HEK293 (cell line): Measurements from ENCODE around the gene LILRB5.
"Not testable (repeated sequence)": the region's sequence is repeated elsewhere in the genome, so short reads cannot be mapped to it uniquely, and the experiment has no call there.

Experiments
- CTCF ChIA-PET: fragments of 350-600 bp; formaldehyde crosslinking; extraction: SDS; loops from one replicate; lab custom pipeline; 2021; ENCODE audit warnings: antibody characterized with exemption; lab: Yijun Ruan, JAX
- POLR2A ChIA-PET: fragments of 300-600 bp; formaldehyde crosslinking; extraction: SDS; loops from one replicate; lab custom pipeline; 2020; ENCODE audit warnings: antibody characterized with exemption, inconsistent platforms; lab: Yijun Ruan, JAX
- H3K27ac ChIP-seq: fragments of 200-500 bp; sonication (Bioruptor generic); 2 replicates; pipeline ENCODE4 v1.5.1; 2014; ENCODE audit warnings: low read depth, low read length, control low read depth, inconsistent platforms; ENCODE audit errors: extremely low read depth
- H3K36me3 ChIP-seq, 2 experiments: fragments of 200-500 bp in 1 of 2; sonication (Bioruptor generic) in 1 of 2; 1 replicate in 1 of 2; 2 replicates in 1 of 2; pipeline ENCODE4 v1.5.1; 2014 to 2017; ENCODE audit warnings: inconsistent platforms in 2 of 2, low read length in 2 of 2; ENCODE audit not compliant: control insufficient read depth in 2 of 2, insufficient read depth in 1 of 2
- H3K4me1 ChIP-seq: fragments of 200-500 bp; sonication (Bioruptor generic); 2 replicates; pipeline ENCODE4 v1.5.1; 2014; ENCODE audit warnings: mild to moderate bottlenecking, low read length, inconsistent platforms; ENCODE audit not compliant: control insufficient read depth, insufficient read depth
- H3K4me3 ChIP-seq: 2 replicates; pipeline ENCODE4 v1.5.1; 2011; ENCODE audit warnings: low read depth, mild to moderate bottlenecking, control low read depth, low read length, moderate library complexity
- H3K9me3 ChIP-seq: fragments of 200-500 bp; sonication (Bioruptor generic); 2 replicates; pipeline ENCODE4 v1.5.1; 2014; ENCODE audit warnings: low read depth, low read length, inconsistent platforms; ENCODE audit not compliant: control insufficient read depth, insufficient read depth
- EGR2 ChIP-seq: fragments of 450-650 bp; formaldehyde crosslinking; IDR thresholded peaks from 2 replicates; pipeline ENCODE4 v1.5.1; 2016; ENCODE audit warnings: low read depth, missing biosample characterization, missing genetic modification characterization
- GLIS1 ChIP-seq: fragments of 450-650 bp; formaldehyde crosslinking; IDR thresholded peaks from 2 replicates; pipeline ENCODE4 v1.5.1; 2016; ENCODE audit warnings: missing biosample characterization, missing genetic modification characterization
- KLF8 ChIP-seq: fragments of 450-650 bp; formaldehyde crosslinking; IDR thresholded peaks from 2 replicates; pipeline ENCODE4 v1.5.1; 2016; ENCODE audit warnings: missing biosample characterization, missing genetic modification characterization
- MEIS1 ChIP-seq: sonication (generic); formaldehyde crosslinking; IDR thresholded peaks from 2 replicates; pipeline ENCODE4 v1.8.1; 2022; ENCODE audit warnings: missing genetic modification reagents, mild to moderate bottlenecking, borderline replicate concordance
- OSR2 ChIP-seq: fragments of 450-650 bp; formaldehyde crosslinking; IDR thresholded peaks from 2 replicates; pipeline ENCODE4 v1.5.1; 2016; ENCODE audit warnings: missing biosample characterization, missing genetic modification characterization
- SP2 ChIP-seq: fragments of 450-650 bp; formaldehyde crosslinking; IDR thresholded peaks from 2 replicates; pipeline ENCODE4 v1.5.1; 2016; ENCODE audit warnings: missing biosample characterization, missing genetic modification characterization
- TRIM28 ChIP-seq: IDR thresholded peaks from 2 replicates; pipeline ENCODE4 v1.6.1; 2011; ENCODE audit warnings: low read length, control low read depth, borderline replicate concordance
- WT1 ChIP-seq: fragments of 450-650 bp; formaldehyde crosslinking; IDR thresholded peaks from 2 replicates; pipeline ENCODE4 v1.5.1; 2016; ENCODE audit warnings: missing biosample characterization, missing genetic modification characterization
- ZBTB1 ChIP-seq: fragments of 450-650 bp; formaldehyde crosslinking; IDR thresholded peaks from 2 replicates; pipeline ENCODE4 v1.5.1; 2016; ENCODE audit warnings: missing biosample characterization, missing genetic modification characterization
- ZBTB17 ChIP-seq: fragments of 450-650 bp; formaldehyde crosslinking; IDR thresholded peaks from 2 replicates; pipeline ENCODE4 v1.5.1; 2016; ENCODE audit warnings: missing biosample characterization, missing genetic modification characterization
- ZNF146 ChIP-seq: fragments of 450-650 bp; formaldehyde crosslinking; IDR thresholded peaks from 2 replicates; pipeline ENCODE4 v1.5.1; 2016; ENCODE audit warnings: missing biosample characterization, missing genetic modification characterization
- ZNF16 ChIP-seq: fragments of 450-650 bp; formaldehyde crosslinking; IDR thresholded peaks from 2 replicates; pipeline ENCODE4 v1.5.1; 2016; ENCODE audit warnings: low read depth, missing biosample characterization, missing genetic modification characterization
- ZNF202 ChIP-seq: fragments of 450-650 bp; formaldehyde crosslinking; IDR thresholded peaks from 2 replicates; pipeline ENCODE4 v1.5.1; 2016; ENCODE audit warnings: missing biosample characterization, missing genetic modification characterization, borderline replicate concordance
- ZNF214 ChIP-seq: fragments of 450-650 bp; formaldehyde crosslinking; IDR thresholded peaks from 2 replicates; pipeline ENCODE4 v1.5.1; 2017; ENCODE audit warnings: missing biosample characterization, mild to moderate bottlenecking, missing genetic modification characterization, borderline replicate concordance
- ZNF248 ChIP-seq: fragments of 450-650 bp; formaldehyde crosslinking; IDR thresholded peaks from 2 replicates; pipeline ENCODE4 v1.5.1; 2017; ENCODE audit warnings: missing biosample characterization, missing genetic modification characterization
- ZNF423 ChIP-seq: fragments of 450-650 bp; formaldehyde crosslinking; IDR thresholded peaks from 2 replicates; pipeline ENCODE4 v1.5.1; 2016; ENCODE audit warnings: missing biosample characterization, missing genetic modification characterization
- ZNF529 ChIP-seq: fragments of 450-650 bp; formaldehyde crosslinking; IDR thresholded peaks from 2 replicates; pipeline ENCODE4 v1.5.1; 2017; ENCODE audit warnings: missing genetic modification characterization, missing biosample characterization; ENCODE audit not compliant: insufficient replicate concordance
- ZNF610 ChIP-seq: fragments of 450-650 bp; formaldehyde crosslinking; IDR thresholded peaks from 2 replicates; pipeline ENCODE4 v1.5.1; 2016; ENCODE audit warnings: missing biosample characterization, missing genetic modification characterization, borderline replicate concordance
- ZNF658 ChIP-seq: fragments of 450-650 bp; formaldehyde crosslinking; IDR thresholded peaks from 2 replicates; pipeline ENCODE4; 2016; ENCODE audit warnings: missing biosample characterization, missing genetic modification characterization
- ZNF670 ChIP-seq: fragments of 450-650 bp; formaldehyde crosslinking; IDR thresholded peaks from 2 replicates; pipeline ENCODE4 v1.5.1; 2016; ENCODE audit warnings: missing biosample characterization, missing genetic modification characterization, low read depth
- ZXDB ChIP-seq: fragments of 450-650 bp; formaldehyde crosslinking; IDR thresholded peaks from 2 replicates; pipeline ENCODE4 v1.5.1; 2016; ENCODE audit warnings: missing biosample characterization, missing genetic modification characterization
- TF ChIP-seq, protein P1 (sequence below): fragments of 450-650 bp; formaldehyde crosslinking; IDR thresholded peaks from 2 replicates; pipeline ENCODE4; 2016; ENCODE audit warnings: missing biosample characterization, missing genetic modification characterization
- TF ChIP-seq, protein P2 (sequence below): fragments of 450-650 bp; formaldehyde crosslinking; IDR thresholded peaks from 2 replicates; pipeline ENCODE4 v1.5.1; 2017; ENCODE audit warnings: missing biosample characterization, missing genetic modification characterization
- TF ChIP-seq, protein P3 (sequence below): fragments of 450-650 bp; formaldehyde crosslinking; IDR thresholded peaks from 2 replicates; pipeline ENCODE4 v1.5.1; 2016; ENCODE audit warnings: missing biosample characterization, missing genetic modification characterization
- TF ChIP-seq, protein P4 (sequence below): fragments of 450-650 bp; IDR thresholded peaks from 2 replicates; pipeline ENCODE4 v1.5.1; 2018; ENCODE audit warnings: missing biosample characterization, missing genetic modification characterization

LILRB5 gene

DNA sequence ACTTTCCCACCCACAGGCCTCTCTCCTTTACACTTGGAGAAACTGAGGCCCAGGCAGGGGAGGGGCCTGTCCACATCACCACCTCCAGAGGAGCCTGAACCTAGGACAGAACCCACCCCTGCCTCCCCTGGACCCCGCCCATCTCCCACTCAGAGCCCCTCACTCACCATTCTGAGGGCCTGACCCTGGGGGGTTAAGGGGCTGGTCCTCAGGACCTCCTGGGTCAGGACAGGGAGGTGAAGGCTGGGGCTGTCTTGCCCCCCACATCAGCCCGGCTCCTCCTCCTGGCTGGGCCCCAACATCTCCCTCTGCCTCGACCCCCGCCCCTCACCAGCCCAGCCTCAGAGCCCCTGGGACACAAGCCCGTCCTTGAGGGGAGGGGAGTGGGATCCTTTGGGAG is 37.4 kb downstream of the LILRB5 start:
- H3K9me3 ChIP-seq, H3K4me3 ChIP-seq, POLR2A ChIA-PET, H3K4me1 ChIP-seq, CTCF ChIA-PET, H3K27ac ChIP-seq: not testable (repeated sequence)
- H3K36me3 ChIP-seq, result peaks cover 0 to 13% of the 10 kb centered on the region in 2 experiments; a peak in 2 of 3 replicates
- TF ChIP-seq GLIS1, result peak; percentile 91

DNA sequence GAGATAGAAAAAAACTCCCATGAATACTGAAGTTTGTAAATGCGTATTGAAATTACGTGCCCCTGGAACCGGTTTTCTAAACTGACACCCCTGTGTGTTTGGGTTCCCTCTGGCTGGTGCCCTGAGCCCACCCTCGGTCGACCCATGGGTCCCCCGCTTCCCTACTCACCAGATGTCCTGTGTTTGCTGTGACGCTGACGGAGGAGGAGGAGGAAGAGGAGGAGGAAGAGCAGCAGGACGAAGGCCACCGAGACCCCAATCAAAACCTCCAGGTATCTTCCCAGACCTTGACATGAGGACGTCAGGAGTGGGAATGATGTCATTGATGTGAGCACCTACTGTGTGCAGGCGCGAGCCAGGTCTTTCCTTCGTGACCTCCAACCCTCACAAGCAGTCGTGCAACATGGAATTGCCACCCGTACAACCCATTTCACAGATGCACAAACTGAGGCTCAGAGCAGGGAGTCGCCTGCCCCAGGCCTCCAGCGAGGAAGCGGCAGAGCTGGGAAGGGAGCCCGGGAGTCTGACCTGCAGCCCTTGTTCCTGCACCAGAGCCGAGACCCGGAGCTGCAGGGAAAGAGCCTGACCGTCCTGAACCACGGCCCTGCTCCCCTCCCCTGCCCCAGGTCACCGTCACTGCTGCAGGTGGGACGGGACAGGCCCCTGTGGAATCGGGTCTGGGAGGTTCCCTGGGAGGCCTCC is 38.0 kb downstream of the LILRB5 start:
- ChIA-PET POLR2A (no interaction called here), CTCF (no interaction called here)
- no peaks in the 10 kb centered on the region for H3K4me1 ChIP-seq

DNA sequence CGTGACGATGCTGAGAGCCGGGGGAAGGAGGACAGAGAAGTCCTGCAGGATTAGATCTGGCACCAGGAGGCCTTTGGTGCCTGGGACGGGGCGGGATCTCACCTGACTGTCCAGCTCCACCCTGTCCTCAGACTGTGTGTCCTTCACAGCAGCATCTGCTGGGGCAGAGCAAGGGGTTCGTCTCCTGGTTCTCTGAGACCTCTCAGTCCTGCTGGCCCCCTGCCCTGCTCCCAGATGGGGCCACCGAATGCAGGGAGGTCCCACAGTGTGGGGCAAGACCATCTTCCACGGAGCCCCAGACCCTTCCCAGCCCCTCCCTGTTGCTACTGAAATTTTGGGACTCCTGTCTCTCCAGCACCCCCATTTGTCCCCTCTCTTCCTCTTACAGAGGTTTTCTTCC is 38.8 kb downstream of the LILRB5 start:
- TF ChIP-seq ZNF202 (no peak), OSR2 (tag by site-specific recombination) (no peak), ZNF529 (tag by site-specific recombination) (no peak), MEIS1 (CRISPR knock-in tag) (no peak), ZNF423 (no peak), ZBTB1 (tag by site-specific recombination) (no peak), ZNF16 (tag by site-specific recombination) (no peak), ZNF248 (tag by site-specific recombination) (no peak), TRIM28 (no peak), EGR2 (tag by site-specific recombination) (no peak), ZNF146 (tag by site-specific recombination) (no peak), ZXDB (tag by site-specific recombination) (no peak), ZBTB17 (tag by site-specific recombination) (no peak), ZNF658 (no peak), ZNF670 (tag by site-specific recombination) (no peak)
- TF ChIP-seq, protein P1, sequence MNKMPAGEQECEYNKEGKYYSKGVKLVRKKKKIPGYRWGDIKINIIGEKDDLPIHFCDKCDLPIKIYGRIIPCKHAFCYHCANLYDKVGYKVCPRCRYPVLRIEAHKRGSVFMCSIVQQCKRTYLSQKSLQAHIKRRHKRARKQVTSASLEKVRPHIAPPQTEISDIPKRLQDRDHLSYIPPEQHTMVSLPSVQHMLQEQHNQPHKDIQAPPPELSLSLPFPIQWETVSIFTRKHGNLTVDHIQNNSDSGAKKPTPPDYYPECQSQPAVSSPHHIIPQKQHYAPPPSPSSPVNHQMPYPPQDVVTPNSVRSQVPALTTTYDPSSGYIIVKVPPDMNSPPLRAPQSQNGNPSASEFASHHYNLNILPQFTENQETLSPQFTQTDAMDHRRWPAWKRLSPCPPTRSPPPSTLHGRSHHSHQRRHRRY (tag by site-specific recombination), result no peak
- TF ChIP-seq, protein P2, sequence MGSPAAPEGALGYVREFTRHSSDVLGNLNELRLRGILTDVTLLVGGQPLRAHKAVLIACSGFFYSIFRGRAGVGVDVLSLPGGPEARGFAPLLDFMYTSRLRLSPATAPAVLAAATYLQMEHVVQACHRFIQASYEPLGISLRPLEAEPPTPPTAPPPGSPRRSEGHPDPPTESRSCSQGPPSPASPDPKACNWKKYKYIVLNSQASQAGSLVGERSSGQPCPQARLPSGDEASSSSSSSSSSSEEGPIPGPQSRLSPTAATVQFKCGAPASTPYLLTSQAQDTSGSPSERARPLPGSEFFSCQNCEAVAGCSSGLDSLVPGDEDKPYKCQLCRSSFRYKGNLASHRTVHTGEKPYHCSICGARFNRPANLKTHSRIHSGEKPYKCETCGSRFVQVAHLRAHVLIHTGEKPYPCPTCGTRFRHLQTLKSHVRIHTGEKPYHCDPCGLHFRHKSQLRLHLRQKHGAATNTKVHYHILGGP, result no peak
- TF ChIP-seq, protein P3, sequence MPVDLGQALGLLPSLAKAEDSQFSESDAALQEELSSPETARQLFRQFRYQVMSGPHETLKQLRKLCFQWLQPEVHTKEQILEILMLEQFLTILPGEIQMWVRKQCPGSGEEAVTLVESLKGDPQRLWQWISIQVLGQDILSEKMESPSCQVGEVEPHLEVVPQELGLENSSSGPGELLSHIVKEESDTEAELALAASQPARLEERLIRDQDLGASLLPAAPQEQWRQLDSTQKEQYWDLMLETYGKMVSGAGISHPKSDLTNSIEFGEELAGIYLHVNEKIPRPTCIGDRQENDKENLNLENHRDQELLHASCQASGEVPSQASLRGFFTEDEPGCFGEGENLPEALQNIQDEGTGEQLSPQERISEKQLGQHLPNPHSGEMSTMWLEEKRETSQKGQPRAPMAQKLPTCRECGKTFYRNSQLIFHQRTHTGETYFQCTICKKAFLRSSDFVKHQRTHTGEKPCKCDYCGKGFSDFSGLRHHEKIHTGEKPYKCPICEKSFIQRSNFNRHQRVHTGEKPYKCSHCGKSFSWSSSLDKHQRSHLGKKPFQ (tag by site-specific recombination), result no peak
- TF ChIP-seq, protein P4, sequence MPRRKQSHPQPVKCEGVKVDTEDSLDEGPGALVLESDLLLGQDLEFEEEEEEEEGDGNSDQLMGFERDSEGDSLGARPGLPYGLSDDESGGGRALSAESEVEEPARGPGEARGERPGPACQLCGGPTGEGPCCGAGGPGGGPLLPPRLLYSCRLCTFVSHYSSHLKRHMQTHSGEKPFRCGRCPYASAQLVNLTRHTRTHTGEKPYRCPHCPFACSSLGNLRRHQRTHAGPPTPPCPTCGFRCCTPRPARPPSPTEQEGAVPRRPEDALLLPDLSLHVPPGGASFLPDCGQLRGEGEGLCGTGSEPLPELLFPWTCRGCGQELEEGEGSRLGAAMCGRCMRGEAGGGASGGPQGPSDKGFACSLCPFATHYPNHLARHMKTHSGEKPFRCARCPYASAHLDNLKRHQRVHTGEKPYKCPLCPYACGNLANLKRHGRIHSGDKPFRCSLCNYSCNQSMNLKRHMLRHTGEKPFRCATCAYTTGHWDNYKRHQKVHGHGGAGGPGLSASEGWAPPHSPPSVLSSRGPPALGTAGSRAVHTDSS, result no peak
- no peaks in the 10 kb centered on the region for H3K9me3 ChIP-seq
- no peak overlapping the region for H3K4me3 ChIP-seq
- ChIA-PET CTCF (no interaction called here), POLR2A (interaction anchor here (0.6 kb wide), 1 partner anchor 17 kb away, joined by 4 read pairs; the partner anchor contains the start of gene RPS9)
- no peak overlapping the region for H3K27ac ChIP-seq
- H3K36me3 ChIP-seq, result peaks cover 0 to 13% of the 10 kb centered on the region in 2 experiments; a peak in 2 of 3 replicates
- no peaks in the 10 kb centered on the region for H3K4me1 ChIP-seq

More for the DNA sequence above, 38.0 kb downstream of the LILRB5 start:
- Histone ChIP-seq H3K27ac (no peak overlapping the region), H3K9me3 (no peaks in the 10 kb centered on the region), H3K4me3 (no peak overlapping the region), H3K36me3 (peaks cover 0 to 13% of the 10 kb centered on the region in 2 experiments; a peak in 2 of 3 replicates)
- TF ChIP-seq SP2, result no peak
- TF ChIP-seq WT1 (tag by site-specific recombination), result peak; percentile 29; the same call in 1 of the 2 replicates
- no peak for TF ChIP-seq ZNF214 (tag by site-specific recombination)
- TF ChIP-seq, protein P4, result peak; percentile 82
- TF ChIP-seq ZNF610 (tag by site-specific recombination), result no peak
- peak; percentile 42; the same call in 1 of the 2 replicates for TF ChIP-seq KLF8 (tag by site-specific recombination)
